Lung (tissue), 12 donors: ENCODE measurements around the gene AFAP1L1. TPM values are rescaled to one million over a fixed set of nuclear protein-coding genes. Genes with fewer than 3 reads are reported as not detected.

ENCODE experiments used
- ATAC-seq: fragments of 200-7000 bp; cut with Tn5 transposase; one replicate; pipeline ENCODE4 v1.9.1; 2020; ENCODE audit warnings: moderate number of reproducible peaks; ENCODE audit not compliant: insufficient read depth, low FRiP score
- DNase-seq, 3 donors: peaks; one replicate each; pipeline ENCODE4 v3.0.0-alpha.2; 2013 to 2017
- H3K27ac ChIP-seq, 2 donors: one replicate each; pipeline ENCODE4 v1.5.1; 2013; ENCODE audit warnings: mild to moderate bottlenecking in 2 of 2, moderate library complexity in 2 of 2, control low read depth in 1 of 2, inconsistent platforms in 1 of 2, low read depth in 1 of 2, low read length in 1 of 2
- H3K27me3 ChIP-seq, 3 donors: one replicate each; pipeline ENCODE4 v1.5.1; 2013; ENCODE audit warnings: low read length in 2 of 3; ENCODE audit not compliant: control insufficient read depth in 3 of 3, insufficient read depth in 3 of 3
- H3K36me3 ChIP-seq, 4 donors: one replicate each; pipeline ENCODE4 v1.5.1; 2013; ENCODE audit warnings: low read length in 4 of 4, mild to moderate bottlenecking in 1 of 4, moderate library complexity in 1 of 4; ENCODE audit not compliant: control insufficient read depth in 4 of 4, insufficient read depth in 4 of 4
- H3K4me1 ChIP-seq, 5 donors: one replicate each; pipeline ENCODE4 v1.5.1; 2013; ENCODE audit warnings: low read length in 5 of 5, mild to moderate bottlenecking in 2 of 5, moderate library complexity in 1 of 5; ENCODE audit not compliant: control insufficient read depth in 5 of 5, insufficient read depth in 5 of 5
- H3K4me3 ChIP-seq: one replicate; pipeline ENCODE4 v1.5.1; 2013; ENCODE audit warnings: mild to moderate bottlenecking, control low read depth, moderate library complexity
- H3K9ac ChIP-seq, 2 donors: one replicate each; pipeline ENCODE4 v1.5.1; 2013; ENCODE audit warnings: low read length in 2 of 2, control low read depth in 1 of 2; ENCODE audit not compliant: insufficient read depth in 1 of 2
- H3K9me3 ChIP-seq, 4 donors: one replicate each; pipeline ENCODE4 v1.5.1; 2013; ENCODE audit warnings: low read length in 3 of 4, mild to moderate bottlenecking in 1 of 4, moderate library complexity in 1 of 4; ENCODE audit not compliant: control insufficient read depth in 4 of 4, insufficient read depth in 3 of 4
- CTCF ChIP-seq: IDR thresholded peaks from 2 replicates; pipeline ENCODE4 v1.5.1; 2012; ENCODE audit warnings: mild to moderate bottlenecking; ENCODE audit errors: control extremely low read depth, extremely low read depth
- WGBS, 2 donors: extraction: QIAGEN DNeasy Blood & Tissue Kit; methylation state at CpG; one replicate each; pipeline ENCODE4 v1.1.7; 2013; 5-methylcytosine and 5-hydroxymethylcytosine counted together
- polyA plus RNA-seq, 2 donors: library from polyadenylated mRNA; stranded (reverse); fragments of 200-250 nt; gene quantifications; one replicate each; pipeline ENCODE4 v1.2.1, GENCODE V29; 2013
- total RNA-seq, 2 donors: library from RNA; depleted of rRNA in 1 of 2; stranded (reverse); fragments of >200 nt in 1 of 2; gene quantifications; one replicate each; pipeline ENCODE4 v1.2.1, GENCODE V29; 2014 to 2021
- donor health status: control.
- donor health status: control.
- donor health status: Bipolar disorder and iron deficiency.
- donor health status: healthy.
- donor health status: DM: yes; HTN: yes; CAD: no.

AFAP1L1 gene
- total and polyA plus RNA-seq, 4 donors = 9.8 to 40.6 (median 18.1) TPM

GRCh38 chr5:149372932-149373331 lies 101.3 kb downstream of the AFAP1L1 start:
- DNase-seq (no peak), ATAC-seq (no peak)
- Histone ChIP-seq H3K4me1 (peaks cover 0 to 3% (median 0%) of the 10 kb centered on the region in 5 donors), H3K4me3 (no peak overlapping the region), H3K36me3 (no peaks in the 10 kb centered on the region), H3K9ac (no peak overlapping the region), H3K27me3 (no peaks in the 10 kb centered on the region), H3K27ac (no peak overlapping the region), H3K9me3 (no peaks in the 10 kb centered on the region)
- WGBS, 2 donors = 96% methylated on average over 3 of the region's 3 CpGs
- TF ChIP-seq CTCF = no peak

- 96 to 98% methylated on average over 20 of the region's 20 CpGs for WGBS, 2 donors
- H3K27ac ChIP-seq = no peak overlapping the region
Observed at GRCh38 chr5:149374303-149374702, 102.6 kb downstream of the AFAP1L1 start.

DNA sequence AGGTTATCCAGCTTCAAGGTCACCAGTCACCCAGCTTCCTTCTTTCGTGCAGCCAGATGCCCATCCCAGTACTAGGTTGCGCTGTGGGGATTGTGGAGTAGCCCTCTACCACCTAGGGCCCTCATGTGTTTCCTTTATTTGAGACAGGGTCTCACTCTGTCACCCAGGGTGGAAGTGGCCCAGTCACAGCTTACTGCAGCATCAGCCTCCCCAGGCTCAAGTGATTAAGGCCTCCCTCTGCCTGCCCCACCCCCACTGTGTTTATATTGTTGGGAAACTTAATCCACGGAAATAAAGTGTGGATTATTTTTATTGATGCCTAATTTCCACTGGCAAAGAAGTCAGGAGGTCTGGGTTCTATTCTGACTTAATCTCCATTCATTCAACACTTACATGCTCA lies 103.1 kb downstream of the AFAP1L1 start:
- WGBS, 2 donors = 82 to 83% methylated on average over 3 of the region's 3 CpGs
- Histone ChIP-seq H3K4me3 (no peak overlapping the region), H3K9me3 (no peaks in the 10 kb centered on the region), H3K27ac (no peak overlapping the region), H3K9ac (no peak overlapping the region), H3K36me3 (no peaks in the 10 kb centered on the region), H3K27me3 (no peaks in the 10 kb centered on the region), H3K4me1 (peaks cover 0 to 18% (median 4%) of the 10 kb centered on the region in 5 donors)
- ATAC-seq = no peak
- DNase-seq = no peak
- TF ChIP-seq CTCF = no peak

More at GRCh38 chr5:149374303-149374702, 102.6 kb downstream of the AFAP1L1 start:
- no peaks in the 10 kb centered on the region for H3K27me3 ChIP-seq
- H3K9ac ChIP-seq = no peak overlapping the region
- H3K9me3 ChIP-seq = no peaks in the 10 kb centered on the region
- H3K36me3 ChIP-seq = no peaks in the 10 kb centered on the region
- TF ChIP-seq CTCF = no peak
- ATAC-seq (no peak), DNase-seq (no peak)
- no peak overlapping the region for H3K4me3 ChIP-seq
- H3K4me1 ChIP-seq = peaks cover 0 to 13% (median 4%) of the 10 kb centered on the region in 5 donors

DNA sequence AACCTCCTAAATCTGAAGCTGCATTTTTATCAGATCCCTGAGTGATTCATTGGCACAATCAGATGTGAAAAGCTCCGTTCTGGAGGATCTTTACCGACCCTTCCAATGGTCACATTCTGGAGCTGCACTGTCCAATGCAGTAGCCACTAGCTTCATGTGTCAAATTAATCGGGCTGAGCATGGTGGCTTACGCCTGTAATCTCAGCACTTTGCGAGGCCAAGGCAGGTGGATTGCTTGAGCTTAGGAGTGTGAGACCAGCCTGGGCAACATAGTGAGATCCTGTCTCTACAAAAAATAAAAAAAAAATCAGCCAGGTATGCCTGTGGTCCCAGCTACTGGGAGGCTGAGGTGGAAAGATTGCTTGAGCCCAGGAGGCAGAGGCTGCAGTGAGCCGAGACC lies 103.8 kb downstream of the AFAP1L1 start:
- no peak for TF ChIP-seq CTCF
- H3K4me1 ChIP-seq = peaks cover 0 to 19% (median 4%) of the 10 kb centered on the region in 5 donors
- H3K4me3 ChIP-seq = no peak overlapping the region
- no peak overlapping the region for H3K9ac ChIP-seq
- WGBS, 2 donors = 94 to 95% methylated on average over 6 of the region's 6 CpGs
- H3K9me3 ChIP-seq = no peaks in the 10 kb centered on the region
- H3K36me3 ChIP-seq = no peaks in the 10 kb centered on the region
- DNase-seq = no peak
- no peak overlapping the region for H3K27ac ChIP-seq
- no peaks in the 10 kb centered on the region for H3K27me3 ChIP-seq
- no peak for ATAC-seq
